ENCODE results near the gene RESF1. TPM values are rescaled to one million over a fixed set of nuclear protein-coding genes. Genes with fewer than 3 reads are reported as not detected.
A peak's percentile ranks its signal among the peaks of the same experiment; 100 is the strongest.

Gene RESF1
- total and polyA plus RNA-seq, 2 of the 13 experiments (the other 11 are each of a cell fraction or from before 2014, with no cell fraction given), result 7.9 to 16.8 TPM

- TF ChIP-seq ZNF18 (CRISPR knock-in tag; IDR thresholded peaks at IDR 0.05; ENCODE audit: insufficient replicate concordance) (peak; percentile 26), ATM (IDR thresholded peaks at IDR 0.05; ENCODE audit: borderline replicate concordance) (no peak), FOXJ3 (CRISPR knock-in tag; IDR thresholded peaks at IDR 0.05; ENCODE audit: borderline replicate concordance) (no peak), NFRKB (IDR thresholded peaks at IDR 0.05) (no peak), ZNF616 (CRISPR knock-in tag; IDR thresholded peaks at IDR 0.05; ENCODE audit: low read depth) (0 out of 2 replicates have a peak, but pooled peaks have one; percentile 35), FOXO4 (CRISPR knock-in tag; conservative IDR thresholded peaks at IDR 0.05) (0 out of 2 replicates have a peak, but pooled peaks have one; percentile 72), ZNF577 (CRISPR knock-in tag; IDR thresholded peaks at IDR 0.05; ENCODE audit: borderline replicate concordance, low read depth) (0 out of 2 replicates have a peak, but pooled peaks have one; percentile 46), DMTF1 (CRISPR knock-in tag; IDR thresholded peaks at IDR 0.05) (no peak), PHF21A (CRISPR knock-in tag; IDR thresholded peaks at IDR 0.05) (no peak; the same call in 1 of the 2 replicates), CC2D1A (CRISPR knock-in tag; IDR thresholded peaks at IDR 0.05) (no peak), ZFP1 (CRISPR knock-in tag; IDR thresholded peaks at IDR 0.05) (no peak), RAD51 (IDR thresholded peaks at IDR 0.05; ENCODE audit: borderline replicate concordance) (no peak), HNF1B (CRISPR knock-in tag; IDR thresholded peaks at IDR 0.05) (peak; percentile 30; the same call in 1 of the 2 replicates), FOSL2 (CRISPR knock-in tag; IDR thresholded peaks at IDR 0.05) (peak; percentile 60), ZNF556 (CRISPR knock-in tag; IDR thresholded peaks at IDR 0.05; ENCODE audit: borderline replicate concordance) (peak; percentile 38; the same call in 1 of the 2 replicates), ZNF512 (CRISPR knock-in tag; IDR thresholded peaks at IDR 0.05) (no peak)
Measured at GRCh38 chr12:31959161-31959700, at the start of gene RESF1 (continued).
